ENCODE measurements around the gene GPR137. TPM values are rescaled to one million over a fixed set of nuclear protein-coding genes. Genes with fewer than 3 reads are reported as not detected.

Gene GPR137, protein sequence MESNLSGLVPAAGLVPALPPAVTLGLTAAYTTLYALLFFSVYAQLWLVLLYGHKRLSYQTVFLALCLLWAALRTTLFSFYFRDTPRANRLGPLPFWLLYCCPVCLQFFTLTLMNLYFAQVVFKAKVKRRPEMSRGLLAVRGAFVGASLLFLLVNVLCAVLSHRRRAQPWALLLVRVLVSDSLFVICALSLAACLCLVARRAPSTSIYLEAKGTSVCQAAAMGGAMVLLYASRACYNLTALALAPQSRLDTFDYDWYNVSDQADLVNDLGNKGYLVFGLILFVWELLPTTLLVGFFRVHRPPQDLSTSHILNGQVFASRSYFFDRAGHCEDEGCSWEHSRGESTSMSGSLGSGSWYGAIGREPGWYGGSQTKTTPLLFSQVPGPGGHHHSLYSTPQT
- 19.2 and 20.0 TPM in 2 replicates for total RNA-seq

DNA sequence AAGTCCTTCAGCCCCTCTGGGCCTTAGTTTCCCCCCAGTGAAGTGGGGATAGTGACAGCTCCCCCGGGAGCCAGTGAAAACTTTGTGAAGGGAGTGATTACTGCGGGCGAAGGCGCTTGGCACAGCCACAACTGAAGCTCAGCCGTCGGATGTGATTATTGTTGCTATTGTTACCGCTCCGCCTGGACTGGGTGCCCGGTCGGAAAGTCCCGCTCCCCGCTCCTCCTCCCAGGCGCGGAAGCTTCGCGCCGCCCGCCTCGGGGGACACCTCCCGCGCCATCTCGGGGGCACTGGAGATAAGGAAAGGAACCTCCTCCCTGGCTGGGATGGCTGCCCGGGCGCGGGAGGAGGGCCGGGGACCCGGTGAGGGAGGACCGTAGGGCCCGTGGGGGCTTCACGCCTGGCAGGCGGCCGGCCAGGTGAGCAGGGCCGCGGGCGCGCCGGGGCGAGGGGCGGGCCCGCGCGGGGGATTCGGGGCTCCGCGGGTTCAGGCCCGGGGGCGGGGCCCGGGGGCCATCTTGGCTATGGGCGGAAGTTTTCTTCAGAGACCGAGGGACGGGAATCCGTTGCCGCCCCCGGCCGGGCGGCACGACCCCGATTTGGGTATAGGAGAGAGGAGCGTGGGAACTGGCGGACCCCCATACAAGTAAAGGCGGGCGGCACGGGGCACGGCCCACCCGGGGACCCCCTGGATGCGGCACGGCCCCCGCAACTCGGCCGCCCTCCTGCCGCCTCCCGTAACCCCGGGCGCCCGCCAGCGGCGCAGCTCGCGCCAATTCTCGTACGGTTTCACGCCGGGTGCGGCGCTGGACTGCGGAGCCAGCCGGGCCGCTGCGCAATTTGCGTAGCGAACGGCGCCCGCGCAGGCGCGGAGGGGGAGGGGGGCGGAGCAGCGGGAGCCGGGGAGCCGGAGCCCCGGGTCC is at the start of gene GPR137:
Gene GPR137, plus strand, starts transcription at position 887 of the 923 bp plus-strand sequence. CDS start 677 bp downstream, outside the sequence.

DNA sequence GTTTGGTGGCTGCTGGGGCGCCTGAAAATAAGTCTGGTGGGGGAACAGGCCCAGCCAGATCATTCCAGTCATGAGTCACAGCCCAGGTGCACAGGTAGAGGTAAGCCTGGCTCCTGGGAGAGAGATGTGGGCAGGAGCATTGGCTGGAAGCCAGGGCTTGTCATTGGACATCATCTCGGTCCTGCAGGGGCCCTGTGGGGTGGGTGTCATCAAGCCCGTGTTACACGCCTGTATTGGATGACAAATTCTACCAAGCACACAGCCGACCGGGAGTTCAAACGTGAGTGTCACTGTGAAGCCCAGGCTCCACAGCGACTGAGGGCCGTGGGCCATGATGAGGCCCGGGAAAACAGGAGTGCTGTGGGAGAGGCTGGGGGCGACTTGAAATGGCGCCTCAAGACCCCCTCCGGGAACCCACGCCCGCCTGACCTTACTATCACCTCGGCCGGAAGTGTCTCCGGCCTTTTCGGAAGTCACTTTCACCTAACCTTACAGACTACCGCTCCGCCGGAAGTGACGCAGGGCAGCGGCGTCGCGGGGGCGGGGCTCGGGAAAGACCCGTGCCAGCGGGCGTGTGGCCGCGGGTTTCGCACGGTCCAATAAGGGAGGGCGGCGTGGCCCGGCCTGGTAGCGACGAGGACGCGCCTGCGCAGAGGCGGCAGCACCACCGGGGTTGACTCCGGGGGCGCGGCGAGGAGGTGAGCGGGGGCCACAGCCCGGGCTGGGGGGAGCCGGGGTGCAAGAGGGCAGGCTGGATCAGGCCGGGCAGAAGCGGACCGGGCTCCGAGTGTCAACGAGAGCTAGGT is 45.0 kb upstream of the GPR137 start, which contains the start of gene FKBP2:
Gene FKBP2, plus strand, starts transcription at position 661 of the 806 bp plus-strand sequence. CDS start 1,293 bp downstream, outside the sequence.

DNA sequence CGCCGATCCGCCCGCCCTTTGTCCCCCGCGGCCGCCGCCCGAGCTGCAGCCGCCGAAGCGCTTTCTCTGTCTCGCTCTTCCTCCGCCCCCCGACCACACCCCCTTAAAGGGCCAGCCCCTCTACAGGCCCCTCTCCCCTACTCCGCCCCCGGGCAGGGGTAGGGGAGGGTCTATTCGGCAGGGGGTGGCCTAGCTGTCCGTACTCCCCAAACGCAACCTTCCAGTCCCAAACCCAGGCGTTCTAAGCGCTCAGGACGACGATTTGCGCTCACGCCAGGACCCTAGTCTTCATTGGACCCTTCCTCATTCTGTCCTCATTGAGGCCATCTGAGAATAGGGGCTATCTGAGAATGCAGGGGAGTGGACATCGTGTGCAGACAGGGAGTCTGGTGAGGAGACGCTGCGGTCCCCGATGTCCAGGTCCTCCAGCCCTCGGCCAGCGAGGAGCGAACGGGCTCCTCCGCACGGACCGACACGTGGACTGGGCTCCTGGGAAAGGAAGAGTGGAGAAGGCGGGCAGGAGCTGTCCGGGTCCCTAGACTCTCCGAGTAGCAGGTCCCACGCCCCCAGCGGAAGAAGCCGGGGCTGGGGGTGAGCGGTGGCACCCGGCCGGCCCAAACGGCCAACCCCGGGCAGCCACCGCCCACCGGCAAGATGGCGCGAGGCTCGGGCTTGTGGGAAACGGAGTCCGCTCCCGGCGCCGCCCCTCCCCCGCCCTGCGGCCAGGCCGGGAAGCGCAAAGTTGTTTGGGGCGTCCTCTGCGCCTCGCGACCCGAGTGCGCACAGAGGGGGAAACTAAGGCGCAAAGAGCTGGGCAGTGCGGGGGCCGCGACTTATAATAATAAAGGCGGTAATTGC is 38.5 kb upstream of the GPR137 start, which contains the start of gene PPP1R14B:
Gene PPP1R14B, minus strand, starts transcription at position 73 of the 858 bp plus-strand sequence. CDS start 270 bp downstream, outside the sequence.

DNA sequence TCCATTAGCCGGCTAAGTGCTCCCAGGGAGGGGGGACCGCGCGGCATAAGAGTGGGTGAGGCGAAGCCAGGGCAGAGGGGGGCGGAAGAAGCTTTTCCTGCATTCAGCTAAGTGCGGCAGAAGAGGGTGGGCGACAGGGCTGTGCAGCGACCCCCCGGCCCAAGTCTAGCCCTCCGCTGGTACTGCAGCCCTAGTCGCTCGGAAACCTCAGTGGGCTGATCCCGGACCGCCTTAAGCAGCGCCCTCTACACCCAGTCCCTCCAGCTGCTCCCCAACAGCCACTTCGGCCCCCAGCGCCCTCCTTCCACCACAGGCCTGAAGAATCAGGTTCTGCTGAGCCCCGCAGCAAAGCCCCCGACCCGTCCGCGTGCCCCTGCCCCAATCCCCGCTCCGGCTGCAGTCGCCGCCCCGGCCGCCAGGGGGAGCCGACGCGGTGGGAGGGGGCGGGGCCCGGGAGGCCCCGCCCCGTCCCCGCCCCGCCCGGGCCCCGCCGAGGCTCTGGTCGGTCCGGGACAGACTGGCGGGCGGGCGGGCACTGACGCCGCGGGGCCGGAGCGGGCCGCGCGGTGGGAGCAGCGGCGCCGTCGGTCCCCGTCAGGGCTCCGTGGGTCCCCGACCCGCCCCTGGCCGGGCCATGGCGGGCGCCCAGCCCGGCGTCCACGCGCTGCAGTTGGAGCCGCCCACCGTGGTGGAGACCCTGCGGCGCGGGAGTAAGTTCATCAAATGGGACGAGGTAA is 34.5 kb upstream of the GPR137 start, which contains the start of gene PLCB3:
Gene PLCB3, plus strand, starts transcription at position 515 of the 737 bp plus-strand sequence. Its CDS starts 120 bp downstream, at position 635.

DNA sequence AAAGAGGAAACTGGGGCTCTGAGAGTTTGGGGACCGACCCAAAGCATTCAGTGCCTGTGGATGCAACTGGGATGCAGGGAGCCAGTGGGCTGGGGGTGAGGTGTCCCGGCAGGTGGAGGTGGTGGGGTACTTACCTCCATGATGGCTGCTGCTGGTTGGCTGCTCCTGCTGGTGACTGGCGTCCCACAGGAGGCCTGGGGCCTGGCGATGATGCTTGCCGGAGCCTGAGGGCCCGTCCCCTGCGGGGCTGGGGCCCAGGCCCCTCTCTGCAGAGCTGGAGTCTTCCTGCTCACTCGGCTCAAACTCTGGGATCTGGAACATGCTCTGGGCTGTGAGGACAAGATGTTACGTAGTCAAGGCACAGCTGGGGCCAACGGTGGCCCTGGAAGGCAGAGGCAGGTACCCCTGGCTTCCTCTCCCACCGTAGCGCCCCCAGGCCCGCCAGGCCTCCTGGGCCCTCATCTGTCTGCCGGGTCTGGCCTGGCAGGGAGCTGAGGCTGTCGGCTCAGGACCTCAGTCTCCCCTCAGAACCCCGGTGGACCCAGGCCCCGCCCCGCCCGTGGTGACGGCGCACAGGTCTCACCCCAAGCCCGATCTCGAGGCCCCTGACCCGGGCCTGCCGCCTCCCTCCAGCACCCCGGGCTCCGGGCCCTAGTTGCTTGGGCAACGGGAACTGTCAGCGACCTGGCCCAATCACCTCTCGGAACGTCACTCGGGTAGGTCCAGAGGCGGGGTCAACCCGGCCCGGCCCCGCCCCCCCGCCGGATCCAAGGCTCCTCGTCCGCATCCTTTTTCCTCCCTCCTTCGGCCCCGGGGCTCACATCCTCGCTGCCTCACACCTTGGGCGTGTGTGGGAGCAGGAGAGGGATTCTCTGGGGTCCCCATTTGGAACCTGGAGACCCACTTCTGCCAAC is 1.3 kb upstream of the GPR137 start, which contains the start of gene BAD:
Gene BAD, minus strand, starts transcription at position 618 of the 914 bp plus-strand sequence. Its CDS starts 297 bp downstream, at position 321.

DNA sequence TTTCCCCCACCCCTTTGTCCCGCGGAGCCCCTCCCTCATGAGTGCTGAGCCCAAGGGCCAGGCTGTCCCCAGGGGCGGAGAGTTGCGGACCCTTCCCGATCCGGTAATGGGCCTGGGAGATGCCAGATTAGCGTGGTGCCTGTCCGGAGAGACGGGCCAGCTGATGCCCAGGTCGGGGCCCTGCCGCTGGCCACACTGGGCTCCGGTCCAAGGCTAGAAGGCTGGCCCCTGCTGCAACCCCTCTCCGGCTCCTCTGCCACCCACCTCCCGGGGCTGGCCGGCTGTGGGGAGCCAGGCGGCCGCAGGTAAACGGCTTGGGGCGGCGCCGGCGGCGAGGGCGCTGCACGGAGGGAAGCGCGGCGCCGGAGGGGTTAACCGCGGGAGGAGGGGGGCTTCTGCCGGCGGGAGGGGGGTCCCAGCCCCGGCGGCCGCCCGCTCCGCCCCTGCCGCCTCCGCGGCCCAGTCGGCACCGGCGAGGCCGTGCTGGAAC is 5.7 kb downstream of the GPR137 start, which contains the start of gene KCNK4:
Gene KCNK4, plus strand, starts transcription at position 41 of the 490 bp plus-strand sequence. CDS start 1,717 bp downstream, outside the sequence.

DNA sequence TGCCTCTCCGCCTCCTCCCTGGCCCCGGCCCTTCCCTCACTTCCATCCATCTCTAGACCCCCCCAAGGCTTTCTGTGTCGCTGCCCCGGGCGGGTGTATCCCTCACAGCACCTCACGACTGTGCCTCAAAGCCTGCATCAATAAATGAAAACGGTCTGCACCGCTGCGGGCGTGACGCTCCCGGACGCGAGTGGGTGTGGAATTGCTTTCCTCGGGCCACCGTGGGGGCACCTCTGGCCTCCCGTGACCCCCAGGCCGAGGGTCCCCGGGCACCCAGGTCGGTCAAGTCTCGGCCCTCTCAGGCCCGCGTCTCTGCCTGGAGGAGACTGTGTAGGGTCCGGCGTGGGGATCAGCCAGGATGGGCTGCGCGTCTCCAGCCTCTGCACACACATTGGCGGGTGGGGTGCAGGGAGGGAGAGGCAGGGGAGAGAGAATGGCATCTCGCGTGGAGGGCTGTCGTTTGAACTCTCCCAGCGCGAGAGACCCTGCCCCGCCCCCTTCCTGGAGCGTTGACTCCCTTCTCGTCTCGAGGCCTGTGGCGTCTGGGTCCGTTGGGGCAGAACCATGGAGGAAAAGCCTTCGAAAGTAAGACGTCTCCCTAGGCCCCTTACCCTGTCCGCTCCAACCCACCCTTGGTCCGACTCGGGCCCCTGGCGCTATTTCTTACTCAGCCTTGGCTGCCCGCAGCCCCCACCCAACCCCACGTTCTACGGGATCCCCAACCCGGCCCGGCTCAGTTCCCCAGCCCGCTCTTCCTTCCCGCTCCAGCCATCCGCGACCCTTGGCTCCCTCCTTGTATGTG is 14.4 kb downstream of the GPR137 start, which contains the start of gene CATSPERZ:
Gene CATSPERZ, plus strand, starts transcription at position 512 of the 802 bp plus-strand sequence. Its CDS starts 53 bp downstream, at position 565.

DNA sequence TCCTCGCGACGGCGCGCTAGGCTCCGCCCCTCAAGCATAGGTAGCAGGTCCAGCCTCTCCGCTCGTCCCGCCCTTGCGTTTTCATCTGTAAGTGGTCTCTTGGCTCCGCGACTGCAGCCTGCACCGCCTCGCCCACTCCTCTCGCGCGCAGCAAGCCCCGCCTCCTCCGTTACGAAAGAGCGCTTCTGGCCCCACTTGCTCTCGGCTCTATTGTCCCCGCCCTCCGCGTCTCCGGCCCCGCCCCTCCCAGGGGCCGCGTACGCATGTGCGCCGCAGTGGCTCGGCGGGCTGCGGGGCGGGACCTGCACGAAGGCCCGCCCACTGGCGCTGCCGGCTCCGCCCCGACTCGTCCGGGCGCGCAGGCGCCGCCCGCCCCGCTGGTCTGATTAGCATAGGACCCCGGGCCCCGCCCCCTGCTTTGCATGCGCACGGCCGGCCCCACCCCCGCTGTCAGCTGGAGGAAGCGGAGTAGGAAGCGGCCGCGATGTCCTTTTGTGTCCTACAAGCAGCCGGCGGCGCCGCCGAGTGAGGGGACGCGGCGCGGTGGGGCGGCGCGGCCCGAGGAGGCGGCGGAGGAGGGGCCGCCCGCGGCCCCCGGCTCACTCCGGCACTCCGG is 19.5 kb downstream of the GPR137 start, which contains the start of gene ESRRA:
Gene ESRRA, plus strand, starts transcription at position 450 of the 616 bp plus-strand sequence. CDS start 1,656 bp downstream, outside the sequence.

DNA sequence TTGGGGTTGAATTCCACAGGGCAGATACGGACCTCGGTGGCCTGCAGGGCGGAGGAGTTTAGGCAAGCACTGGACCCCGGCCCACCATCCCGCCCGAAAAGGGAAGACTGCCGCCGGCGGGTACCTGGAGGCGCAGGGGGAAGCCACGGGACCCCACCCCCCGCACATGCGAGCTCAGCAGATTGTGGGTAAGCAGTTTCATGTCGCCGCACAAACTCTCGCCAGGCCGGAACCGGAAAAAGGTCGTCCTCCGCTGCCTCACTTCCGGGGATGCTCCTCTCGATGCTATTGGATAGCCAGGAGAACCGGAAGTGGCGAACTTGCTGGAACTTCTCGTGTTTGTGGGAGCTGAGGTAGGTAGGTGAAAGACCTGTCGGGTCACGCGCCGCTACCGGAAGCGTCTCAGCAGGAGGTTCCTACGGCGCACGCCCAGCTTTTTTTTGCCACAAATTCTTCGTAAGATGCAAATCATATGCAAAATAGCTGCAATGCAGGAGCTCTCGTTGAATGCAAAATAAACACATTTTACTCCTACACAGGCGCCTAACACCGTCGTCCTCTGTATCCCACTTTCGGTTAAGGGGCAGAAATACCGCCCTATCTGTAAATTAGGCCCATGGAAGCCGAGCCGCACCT is 31.8 kb downstream of the GPR137 start, which contains the start of gene TRMT112:
Gene TRMT112, minus strand, starts transcription at position 235 of the 636 bp plus-strand sequence. Its CDS starts 33 bp downstream, at position 202.

DNA sequence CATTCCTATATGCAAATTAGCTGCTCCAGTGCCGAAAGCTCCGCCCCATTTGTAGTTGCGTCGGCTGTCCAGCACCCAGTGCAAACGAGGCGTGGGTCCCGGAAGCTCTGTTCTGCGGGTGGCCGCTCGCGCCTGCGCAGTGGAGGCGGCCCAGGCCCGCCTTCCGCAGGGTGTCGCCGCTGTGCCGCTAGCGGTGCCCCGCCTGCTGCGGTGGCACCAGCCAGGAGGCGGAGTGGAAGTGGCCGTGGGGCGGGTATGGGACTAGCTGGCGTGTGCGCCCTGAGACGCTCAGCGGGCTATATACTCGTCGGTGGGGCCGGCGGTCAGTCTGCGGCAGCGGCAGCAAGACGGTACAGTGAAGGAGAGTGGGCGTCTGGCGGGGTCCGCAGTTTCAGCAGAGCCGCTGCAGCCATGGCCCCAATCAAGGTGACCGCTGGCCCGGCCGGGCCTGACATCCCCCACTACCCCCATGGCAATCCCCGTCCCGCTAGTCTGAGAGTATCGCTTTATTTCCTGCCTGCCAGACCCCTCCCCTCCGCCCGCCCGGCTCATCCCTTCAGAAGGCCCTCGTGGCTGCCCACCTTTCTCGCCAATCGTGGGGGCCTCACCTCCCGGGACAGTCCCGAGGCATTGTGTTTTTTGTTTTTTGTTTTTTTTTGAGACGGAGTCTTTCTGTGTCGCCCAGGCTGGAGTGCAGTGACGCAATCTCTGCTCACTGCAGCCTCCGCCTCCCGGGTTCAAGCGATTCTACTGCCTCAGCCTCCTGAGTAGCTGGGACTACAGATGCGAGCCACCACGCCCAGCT is 32.5 kb downstream of the GPR137 start, which contains the start of gene PRDX5:
Gene PRDX5, plus strand, starts transcription at position 161 of the 805 bp plus-strand sequence. Its CDS starts 95 bp downstream, at position 256.

Small RNA genes within 50 kb of the gene (small RNA-seq; reads per million reads assigned to genes)
- gene RF00019 = not detected

Other genes starting within 250 kb of the GPR137 start
- gene FLRT1, start 249.9 kb upstream of the GPR137 start, total RNA-seq = not detected in 2 replicates
- gene MACROD1, start 119.7 kb upstream of the GPR137 start, total RNA-seq = 7.2 and 19.6 TPM in 2 replicates
- gene STIP1, start 99.7 kb upstream of the GPR137 start, total RNA-seq = 57.3 and 97.9 TPM in 2 replicates
- gene FERMT3, start 79.1 kb upstream of the GPR137 start, total RNA-seq = 0.39 and 0.43 TPM in 2 replicates
- 31.4 and 36.7 TPM in 2 replicates for gene TRPT1, start 59.7 kb upstream of the GPR137 start, total RNA-seq
- gene NUDT22, start 59.6 kb upstream of the GPR137 start, total RNA-seq = 42.0 and 67.0 TPM in 2 replicates
- 10.0 and 34.9 TPM in 2 replicates for gene DNAJC4, start 55.3 kb upstream of the GPR137 start, total RNA-seq
- gene VEGFB, start 51.3 kb upstream of the GPR137 start, total RNA-seq = 18.1 and 19.2 TPM in 2 replicates
- 25.8 and 70.3 TPM in 2 replicates for gene FKBP2, start 44.8 kb upstream of the GPR137 start, total RNA-seq
- 118 and 386 TPM in 2 replicates for gene PPP1R14B, start 38.9 kb upstream of the GPR137 start, total RNA-seq
- gene PLCB3, start 34.3 kb upstream of the GPR137 start, total RNA-seq = 34.9 and 60.6 TPM in 2 replicates
- gene BAD, start 1.2 kb upstream of the GPR137 start, total RNA-seq = 68.3 and 93.5 TPM in 2 replicates
- gene KCNK4, start 5.5 kb downstream of the GPR137 start, total RNA-seq = under 0.01 TPM in 1 of 2 replicates, not detected in the other
- gene CATSPERZ, start 14.5 kb downstream of the GPR137 start, total RNA-seq = not detected in 2 replicates
- gene ESRRA, start 19.7 kb downstream of the GPR137 start, total RNA-seq = 23.9 and 42.8 TPM in 2 replicates
- gene TRMT112, start 31.7 kb downstream of the GPR137 start, total RNA-seq = 190 and 216 TPM in 2 replicates
- 191 and 275 TPM in 2 replicates for gene PRDX5, start 32.3 kb downstream of the GPR137 start, total RNA-seq
- 1.2 and 2.4 TPM in 2 replicates for gene CCDC88B, start 54.4 kb downstream of the GPR137 start, total RNA-seq
- 56.9 and 152 TPM in 2 replicates for gene RPS6KA4, start 73.3 kb downstream of the GPR137 start, total RNA-seq